Epithelial cell of esophagus (primary cell): ENCODE results near the gene KRTAP10-11.
"Not testable (repeated sequence)": the region's sequence is repeated elsewhere in the genome, so short reads cannot be mapped to it uniquely, and the experiment has no call there.

ENCODE experiments used
- DNase-seq: peaks from one replicate; pipeline ENCODE4 v3.0.0; 2010; ENCODE audit warnings: low read depth
- H3K4me3 ChIP-seq: 2 replicates; pipeline ENCODE4 v1.5.1; 2011; ENCODE audit warnings: mild to moderate bottlenecking, low read length, control low read depth
- CTCF ChIP-seq: IDR thresholded peaks from 2 replicates; pipeline ENCODE4 v1.5.1; 2011; ENCODE audit warnings: low read depth, mild to moderate bottlenecking, low read length, control low read depth, inconsistent platforms; ENCODE audit not compliant: insufficient read depth; ENCODE audit errors: missing control alignments

Gene KRTAP10-11

GRCh38 chr21:44603109-44603875 is 42.9 kb upstream of the KRTAP10-11 start:
- no peak for DNase-seq
- TF ChIP-seq CTCF = no peak
- H3K4me3 ChIP-seq = no peak overlapping the region

- TF ChIP-seq CTCF = no peak
- DNase-seq = no peak
- no peak overlapping the region for H3K4me3 ChIP-seq
Observed at GRCh38 chr21:44603911-44604310, 42.3 kb upstream of the KRTAP10-11 start.

GRCh38 chr21:44606495-44606894 is 39.7 kb upstream of the KRTAP10-11 start:
- H3K4me3 ChIP-seq = no peak overlapping the region
- no peak for TF ChIP-seq CTCF
- DNase-seq = no peak

- no peak overlapping the region for H3K4me3 ChIP-seq
- no peak for DNase-seq
- TF ChIP-seq CTCF = no peak
Observed at GRCh38 chr21:44609193-44609592, 37.0 kb upstream of the KRTAP10-11 start.

- DNase-seq, H3K4me3 ChIP-seq: not testable (repeated sequence)
Observed at GRCh38 chr21:44610157-44610843, 35.9 kb upstream of the KRTAP10-11 start.

- DNase-seq = no peak
Observed at GRCh38 chr21:44611551-44611950, 34.7 kb upstream of the KRTAP10-11 start.

More at GRCh38 chr21:44611551-44611950, 34.7 kb upstream of the KRTAP10-11 start:
- H3K4me3 ChIP-seq = no peak overlapping the region
- no peak for TF ChIP-seq CTCF
